ENCODE results near the gene NANOG. TPM values are rescaled to one million over a fixed set of nuclear protein-coding genes. Genes with fewer than 3 reads are reported as not detected.
"Not testable (repeated sequence)": the region's sequence is repeated elsewhere in the genome, so short reads cannot be mapped to it uniquely, and the experiment has no call there.

NANOG gene
- total RNA-seq, 1 donor from 2014 or later: not detected

DNA sequence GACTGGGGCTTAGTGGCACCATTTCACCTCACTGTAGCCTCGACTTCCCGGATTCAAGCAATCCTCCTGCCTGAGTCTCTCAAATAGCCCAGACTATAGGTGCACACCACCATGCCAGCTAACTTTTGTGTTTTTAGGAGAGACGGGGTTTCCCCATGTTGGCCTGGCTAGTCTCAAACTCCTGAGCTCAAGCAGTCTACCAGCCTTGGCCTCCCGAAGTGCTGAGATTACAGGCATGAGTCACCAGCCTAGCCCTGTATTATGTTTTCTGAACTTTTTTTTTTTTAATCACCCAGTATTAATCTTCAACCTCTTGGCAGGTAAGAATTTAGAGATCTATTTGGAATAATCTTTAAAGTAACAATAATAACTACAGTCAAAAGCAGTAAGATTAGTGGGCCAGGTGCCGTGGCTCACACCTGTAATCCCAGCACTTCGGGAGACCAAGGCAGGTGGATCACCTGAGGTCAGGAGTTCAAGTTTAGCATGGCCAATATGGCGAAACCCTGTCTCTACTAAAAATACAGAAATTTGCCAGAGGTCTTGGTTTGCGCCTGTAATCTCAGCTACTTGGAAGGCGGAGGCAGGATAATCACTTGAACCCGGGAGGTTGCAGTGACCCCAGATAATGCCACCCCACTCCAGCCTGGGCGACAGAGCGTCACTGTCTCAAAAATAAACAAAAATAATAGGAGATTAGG, 8.6 kb downstream of the NANOG start:
- no peak for ATAC-seq
- no peak for DNase-seq (ENCODE audit: missing footprints)
- intact Hi-C loops (cut with DNase I): no loop called here

DNA sequence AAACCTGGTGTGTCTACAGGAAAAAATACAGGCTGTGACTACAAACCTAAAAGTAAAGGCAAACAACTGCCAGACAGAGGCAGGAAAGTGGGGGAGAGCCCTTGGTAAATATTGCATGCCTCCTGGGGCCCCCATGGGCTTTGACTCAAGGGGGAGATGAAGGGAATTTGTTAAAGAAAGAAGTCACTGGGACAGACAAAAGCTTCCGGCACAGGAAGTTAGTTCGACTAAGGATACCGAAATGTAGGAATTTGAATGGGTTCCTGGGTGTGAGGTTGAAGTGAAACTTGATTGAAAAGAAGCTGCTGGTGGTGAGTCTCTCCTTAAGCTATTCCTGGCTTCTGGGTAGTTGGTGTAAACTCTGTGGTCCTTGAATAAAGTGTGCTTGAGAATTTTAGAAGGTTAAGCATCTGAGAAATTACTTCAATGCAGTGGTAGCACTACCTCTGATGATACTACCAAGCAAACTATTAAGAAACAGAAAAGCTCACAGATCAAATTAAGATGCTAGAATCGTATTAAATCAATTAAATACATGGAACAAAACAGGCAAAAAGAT, 9.6 kb downstream of the NANOG start:
- DNase-seq (ENCODE audit: missing footprints); intact Hi-C loops (cut with DNase I): not testable (repeated sequence)

DNA sequence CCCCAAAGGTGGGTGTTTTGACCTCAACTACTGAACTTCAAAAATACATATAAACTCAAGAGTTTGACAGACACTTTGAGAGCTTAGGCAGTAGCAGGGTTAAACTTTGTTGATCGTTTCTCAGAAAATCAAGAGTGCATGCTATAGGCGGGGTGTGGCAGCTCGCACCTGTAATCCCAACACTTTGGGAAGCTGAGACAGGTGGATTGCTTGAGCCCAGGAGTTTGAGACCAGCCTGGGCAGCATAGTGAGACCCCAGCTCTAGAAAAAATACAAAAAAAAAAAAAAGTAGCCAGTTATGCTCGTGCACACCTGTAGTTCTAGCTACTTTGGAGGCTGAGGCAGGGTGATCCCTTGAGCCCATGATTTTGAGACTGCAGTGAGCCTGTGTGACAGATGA, 12.3 kb downstream of the NANOG start:
- ATAC-seq: no peak
- intact Hi-C loops (cut with DNase I): no loop called here
- DNase-seq (ENCODE audit: missing footprints): no peak

More for the DNA sequence above, 9.6 kb downstream of the NANOG start:
- not testable (repeated sequence) for ATAC-seq

DNA sequence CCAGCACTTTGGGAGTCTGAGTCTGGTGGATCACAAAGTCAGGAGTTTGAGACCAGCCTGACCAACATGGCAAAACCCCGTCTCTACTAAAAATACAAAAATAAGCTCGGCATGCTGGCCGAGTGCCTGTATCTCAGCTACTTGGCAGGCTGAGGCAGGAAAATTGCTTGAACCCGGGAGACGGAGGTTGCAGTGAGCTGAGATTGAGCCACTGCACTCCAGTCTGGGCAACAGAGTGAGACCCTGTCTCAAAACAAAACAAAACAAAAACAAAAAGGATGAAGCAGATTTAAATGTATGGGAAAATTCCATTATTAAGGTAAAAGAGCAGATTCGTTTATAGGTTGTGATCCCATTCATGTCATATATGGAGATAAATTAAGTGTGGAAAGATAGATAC, 17.1 kb downstream of the NANOG start:
- ATAC-seq; DNase-seq (ENCODE audit: missing footprints): not testable (repeated sequence)
- intact Hi-C loops (cut with DNase I): loop anchor here (5.0 kb wide), 1 partner anchor 129 kb away; no protein-coding TSS in a partner anchor

DNA sequence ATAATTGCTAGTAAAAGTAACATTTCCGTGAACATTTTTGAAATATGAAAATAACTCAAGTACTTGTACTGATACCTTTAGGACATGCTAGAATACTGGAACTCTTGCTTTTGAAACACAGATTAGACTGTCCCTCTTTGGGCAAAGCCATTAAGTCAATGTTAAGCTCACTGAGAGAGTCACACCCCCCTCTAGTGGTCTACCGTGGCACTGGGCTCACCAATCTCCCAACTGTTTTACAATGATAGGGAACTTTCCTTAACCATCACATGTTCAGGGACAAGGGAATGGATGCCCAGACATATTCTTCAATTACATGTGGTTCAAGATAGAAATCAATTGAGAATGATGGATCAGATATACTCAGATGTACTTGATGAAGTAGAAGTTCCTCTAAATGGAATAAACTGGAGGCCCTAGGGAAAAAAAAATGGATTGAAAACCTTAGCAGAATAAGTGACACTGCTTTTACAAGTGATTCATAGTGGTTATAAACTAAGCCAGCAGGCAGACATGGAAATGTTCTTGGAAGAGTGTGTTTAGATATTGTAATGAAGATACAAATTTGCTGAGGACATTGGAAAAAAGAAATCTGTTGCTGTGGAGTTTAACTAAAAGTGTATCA, 17.8 kb downstream of the NANOG start:
- intact Hi-C loops (cut with DNase I): loop anchor here (5.0 kb wide), 1 partner anchor 130 kb away; no protein-coding TSS in a partner anchor
- ATAC-seq (no peak), DNase-seq (ENCODE audit: missing footprints) (peak; percentile 68)

DNA sequence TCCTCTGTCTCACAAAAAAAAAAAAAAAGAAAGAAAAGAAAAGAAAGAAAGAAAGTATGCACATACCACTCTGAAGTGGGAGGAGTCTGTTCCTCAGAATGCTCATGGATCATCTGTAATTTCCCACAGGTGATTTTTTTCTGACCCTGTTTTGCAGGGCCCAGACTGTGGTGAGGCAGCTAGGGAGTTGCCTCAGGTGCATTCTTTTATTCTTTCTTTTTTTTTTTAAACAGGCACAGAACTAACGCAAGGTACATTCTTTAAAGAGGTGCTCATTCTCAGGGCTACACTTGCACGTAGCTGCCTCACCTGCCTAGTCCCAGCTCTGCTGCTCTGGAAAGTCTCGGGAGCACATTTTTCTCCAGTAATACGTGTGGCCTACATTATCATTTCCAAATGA, 36.6 kb downstream of the NANOG start:
- intact Hi-C loops (cut with DNase I); DNase-seq (ENCODE audit: missing footprints); ATAC-seq: not testable (repeated sequence)

DNA sequence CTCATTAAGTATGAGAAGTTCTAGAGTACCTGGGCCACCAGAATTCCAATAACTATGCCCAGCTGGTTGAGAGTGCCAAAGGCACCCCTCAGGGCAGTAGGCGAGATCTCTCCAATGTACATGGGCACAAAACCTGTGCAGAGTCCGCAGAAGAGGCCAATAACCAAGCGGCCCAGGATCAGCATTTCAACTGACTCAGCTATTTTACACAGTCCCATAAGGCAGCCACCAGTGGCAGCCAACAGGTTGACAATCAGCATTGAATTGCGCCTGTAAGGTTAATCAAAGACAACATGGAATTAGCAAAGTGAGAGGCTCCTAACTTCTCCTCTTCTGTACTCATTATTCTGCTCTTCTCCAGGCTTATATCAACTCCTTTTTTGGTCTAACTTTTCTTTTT, 40.5 kb downstream of the NANOG start:
- DNase-seq (ENCODE audit: missing footprints); ATAC-seq; intact Hi-C loops (cut with DNase I): not testable (repeated sequence)

DNA sequence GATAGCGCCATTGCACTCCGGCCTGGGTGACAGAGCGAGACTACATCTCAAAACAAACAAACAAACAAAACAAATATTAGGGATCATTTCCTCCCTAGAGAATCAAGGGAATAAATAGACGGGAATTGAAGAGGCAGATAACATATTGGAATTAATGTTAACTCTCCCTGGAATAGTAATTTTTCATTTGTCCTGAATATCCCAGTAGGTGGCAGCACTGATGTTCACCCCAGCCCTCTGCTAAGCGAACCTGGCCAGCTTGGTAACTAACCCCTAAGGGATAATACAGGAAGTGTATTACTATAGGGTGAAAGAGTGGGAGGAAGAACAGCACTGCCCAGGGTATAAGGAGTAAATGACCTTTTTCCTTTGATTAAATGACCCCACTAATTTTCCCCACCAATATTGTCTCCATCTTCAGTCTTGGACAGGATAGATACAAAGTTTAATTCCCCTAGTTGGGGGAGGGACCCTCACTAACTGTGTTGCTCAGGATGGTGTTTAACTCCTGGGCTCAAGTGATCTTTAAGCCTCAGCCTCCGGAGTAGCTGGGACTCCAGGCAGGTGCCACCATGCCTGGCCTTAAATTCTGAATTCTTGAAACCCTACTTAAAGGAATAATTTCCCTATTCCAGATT, 43.0 kb downstream of the NANOG start:
- no peak for ATAC-seq
- intact Hi-C loops (cut with DNase I): no loop called here
- DNase-seq (ENCODE audit: missing footprints): no peak

DNA sequence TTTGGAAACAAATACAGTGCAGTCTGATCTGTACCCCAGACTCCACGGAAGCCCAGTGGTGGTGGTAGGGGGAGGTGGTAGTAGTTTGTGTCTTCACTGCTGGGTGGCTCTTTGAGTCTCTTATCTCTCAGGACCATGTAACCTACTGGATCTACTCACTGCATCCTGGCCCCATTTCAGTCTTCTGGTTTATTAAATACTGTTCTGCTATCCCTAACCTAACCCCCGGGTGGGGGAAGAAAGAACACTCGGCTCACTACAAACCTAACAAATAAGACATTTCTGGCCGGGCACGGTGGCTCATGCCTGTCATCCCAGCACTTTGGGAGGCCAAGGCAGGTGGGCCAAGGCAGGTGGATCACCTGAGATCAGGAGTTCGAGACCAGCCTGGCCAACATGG, 44.0 kb downstream of the NANOG start:
- intact Hi-C loops (cut with DNase I); ATAC-seq; DNase-seq (ENCODE audit: missing footprints): not testable (repeated sequence)

DNA sequence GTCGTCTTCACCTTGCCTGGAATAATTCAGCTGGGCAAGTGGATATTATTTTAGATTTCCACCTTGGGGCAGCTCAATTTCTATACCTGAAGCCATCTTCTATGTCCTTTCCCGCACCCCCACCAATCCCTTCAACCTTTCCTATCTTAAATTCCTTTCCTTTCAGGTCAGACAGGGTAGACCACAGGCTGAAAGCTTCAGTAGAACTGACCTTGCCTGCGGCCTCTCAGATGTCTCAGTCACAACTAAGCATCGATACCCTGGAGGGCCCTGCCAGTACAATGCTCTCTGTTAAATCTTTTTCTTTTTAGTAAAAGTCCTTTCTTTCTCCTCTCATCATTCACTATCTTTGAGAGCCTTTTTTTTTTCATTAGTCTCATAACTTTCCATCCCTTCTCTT, 44.6 kb downstream of the NANOG start:
- ATAC-seq (no peak), DNase-seq (ENCODE audit: missing footprints) (no peak)
- intact Hi-C loops (cut with DNase I): no loop called here

DNA sequence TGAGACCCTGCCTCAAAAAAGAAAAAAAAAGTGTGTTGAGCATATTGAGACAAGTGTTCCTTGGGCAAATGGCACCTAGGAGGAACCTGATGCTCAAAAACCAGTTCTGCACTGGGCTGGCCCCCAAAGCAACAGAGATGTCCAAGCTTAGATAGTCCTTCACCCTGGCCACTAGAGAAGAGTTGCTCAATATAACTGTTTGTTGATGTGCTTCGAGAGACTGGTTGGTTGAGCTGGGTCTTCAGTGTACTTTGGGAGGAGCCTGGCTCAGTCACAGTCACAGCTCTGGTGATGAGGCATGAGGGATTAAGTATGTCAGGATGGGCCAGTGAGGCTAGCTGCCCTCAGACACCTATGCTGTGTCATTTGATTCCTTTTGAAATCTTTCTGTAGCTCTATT, 45.5 kb downstream of the NANOG start:
- DNase-seq (ENCODE audit: missing footprints): no peak
- intact Hi-C loops (cut with DNase I): no loop called here
- no peak for ATAC-seq

DNA sequence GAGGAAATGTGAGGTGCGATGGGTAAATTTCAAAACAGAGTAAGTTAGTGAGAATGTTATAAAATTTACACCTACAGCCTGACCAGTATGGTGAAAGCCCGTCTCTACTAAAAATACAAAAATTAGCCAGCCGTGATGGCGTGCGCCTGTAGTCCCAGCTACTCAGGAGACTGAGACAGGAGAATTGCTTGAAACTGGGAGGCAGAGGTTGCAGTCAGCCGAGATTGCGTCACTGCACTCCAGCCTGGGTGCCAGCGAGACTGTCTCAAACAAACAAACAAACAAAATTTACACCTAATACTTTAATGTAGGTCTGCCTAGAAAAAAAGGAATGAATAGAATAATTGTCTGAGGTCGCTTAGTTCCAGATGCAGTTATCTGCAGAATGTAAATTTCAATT, 45.9 kb downstream of the NANOG start:
- ATAC-seq (no peak), DNase-seq (ENCODE audit: missing footprints) (no peak)
- intact Hi-C loops (cut with DNase I): no loop called here

DNA sequence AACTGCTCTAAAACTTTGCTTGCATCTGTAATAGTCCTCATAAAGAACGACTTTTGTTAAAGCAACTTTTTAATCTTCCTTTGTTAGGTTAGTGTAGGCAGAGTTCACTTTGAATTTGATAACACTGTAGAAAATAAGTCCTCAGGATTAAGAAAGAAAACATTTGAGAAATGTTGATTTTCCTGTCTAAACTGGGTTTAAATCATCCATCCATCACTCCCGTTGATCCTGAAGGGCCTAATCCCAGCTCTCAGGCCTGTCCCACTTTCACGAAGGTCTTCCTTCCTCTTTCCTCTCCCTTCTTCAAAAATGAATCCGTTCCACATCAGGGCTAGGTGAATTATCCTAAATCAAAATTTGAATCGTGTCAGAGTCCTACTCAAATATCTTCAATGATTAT, 46.6 kb downstream of the NANOG start:
- ATAC-seq: no peak
- no peak for DNase-seq (ENCODE audit: missing footprints)
- intact Hi-C loops (cut with DNase I): no loop called here

DNA sequence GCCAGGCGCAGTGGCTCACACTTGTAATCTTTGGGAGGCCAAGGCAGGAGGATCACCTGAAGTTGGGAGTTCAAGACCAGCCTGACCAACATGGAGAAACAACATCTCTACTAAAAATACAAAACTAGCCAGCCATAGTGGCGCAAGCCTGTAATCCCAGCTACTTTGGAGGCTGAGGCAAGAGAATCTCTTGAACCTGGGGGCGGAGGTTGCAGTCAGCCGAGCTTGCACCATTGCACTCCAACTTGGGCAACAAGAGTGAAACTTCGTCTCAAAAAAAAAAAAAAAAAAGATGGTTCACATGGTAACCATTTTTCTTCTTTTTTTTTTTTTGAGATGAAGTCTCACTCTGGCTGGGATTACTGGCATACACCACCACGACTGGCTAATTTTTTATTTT, 48.2 kb downstream of the NANOG start:
- DNase-seq (ENCODE audit: missing footprints): peak; percentile 73
- no peak for ATAC-seq
- intact Hi-C loops (cut with DNase I): no loop called here

DNA sequence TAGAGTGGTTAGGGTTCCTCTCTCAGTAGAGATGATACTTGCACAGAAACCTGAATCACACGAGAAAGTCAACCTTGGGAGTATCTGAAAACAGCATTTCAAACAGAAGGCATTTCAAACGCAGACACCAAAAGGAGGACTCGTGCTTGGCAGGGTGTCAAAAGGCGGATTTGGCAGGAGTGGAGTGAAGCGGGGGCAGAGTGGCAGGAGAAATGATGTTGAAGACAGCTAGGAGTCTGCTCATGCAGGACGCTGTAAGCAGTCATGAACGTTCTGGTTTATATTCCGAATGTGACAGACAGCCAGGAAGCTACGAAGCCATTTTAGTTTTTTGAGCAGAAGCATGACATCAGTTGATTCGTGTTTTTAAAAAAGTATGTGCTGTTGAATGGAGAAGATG, 50.0 kb downstream of the NANOG start:
- DNase-seq (ENCODE audit: missing footprints); ATAC-seq; intact Hi-C loops (cut with DNase I): not testable (repeated sequence)

DNA sequence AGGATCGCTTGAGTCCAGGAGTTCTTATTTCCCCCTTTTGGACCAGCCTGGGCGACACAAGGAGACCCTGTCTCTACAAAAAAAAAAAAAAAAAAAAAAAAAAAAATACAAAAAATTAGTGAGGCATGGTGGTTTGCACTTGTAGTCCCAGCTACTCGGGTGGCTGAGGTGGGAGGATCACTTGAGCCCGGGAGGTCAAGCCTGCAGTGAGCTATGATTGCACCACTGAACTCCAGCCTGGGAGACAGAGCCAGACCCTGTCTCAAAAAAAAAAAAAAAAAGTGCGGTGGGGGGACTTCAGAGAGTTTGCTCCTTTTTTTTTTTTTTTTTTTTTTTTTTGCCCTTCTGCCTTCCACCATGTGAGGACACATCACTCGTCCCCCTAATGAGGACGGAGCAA, 50.6 kb downstream of the NANOG start:
- intact Hi-C loops (cut with DNase I); DNase-seq (ENCODE audit: missing footprints); ATAC-seq: not testable (repeated sequence)

DNA sequence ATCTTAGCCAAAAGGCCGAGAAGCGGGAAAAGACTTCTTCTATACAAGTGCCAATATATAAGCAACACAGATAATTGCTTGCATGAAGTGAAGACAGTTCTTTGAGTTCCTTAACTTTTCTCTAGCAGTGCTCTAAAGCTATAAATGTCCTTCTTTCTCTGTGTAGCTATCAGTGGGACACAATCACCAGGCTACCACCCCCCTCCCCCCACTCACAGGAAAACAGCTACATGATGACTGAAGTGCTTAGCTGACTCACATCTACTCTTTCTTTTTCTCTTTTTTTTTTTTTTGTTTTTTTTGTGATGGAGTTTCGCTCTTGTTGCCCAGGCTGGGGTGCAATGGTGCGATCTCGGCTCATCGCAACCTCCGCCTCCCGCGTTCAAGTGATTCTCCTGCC, 53.2 kb downstream of the NANOG start:
- intact Hi-C loops (cut with DNase I); ATAC-seq; DNase-seq (ENCODE audit: missing footprints): not testable (repeated sequence)

DNA sequence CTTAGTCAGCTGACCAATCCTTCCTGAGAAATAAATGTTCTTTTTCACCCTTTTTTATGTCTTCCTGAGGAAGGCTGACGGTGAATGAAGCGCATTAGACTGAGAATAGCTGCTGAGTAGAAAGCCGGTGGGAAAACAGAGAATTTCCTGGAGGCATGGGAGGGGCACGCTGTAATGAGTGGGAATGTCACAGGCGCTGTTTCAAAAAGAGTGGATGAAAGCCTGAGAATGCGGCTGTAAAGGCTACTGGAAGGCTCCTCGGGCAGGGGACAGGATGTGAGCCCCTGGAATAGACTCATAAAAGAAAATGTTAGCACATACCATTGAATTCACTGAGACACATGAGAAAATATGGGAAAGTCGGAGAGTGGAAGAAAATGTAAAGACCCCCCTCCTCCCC, 53.9 kb downstream of the NANOG start:
- DNase-seq (ENCODE audit: missing footprints); intact Hi-C loops (cut with DNase I); ATAC-seq: not testable (repeated sequence)

DNA sequence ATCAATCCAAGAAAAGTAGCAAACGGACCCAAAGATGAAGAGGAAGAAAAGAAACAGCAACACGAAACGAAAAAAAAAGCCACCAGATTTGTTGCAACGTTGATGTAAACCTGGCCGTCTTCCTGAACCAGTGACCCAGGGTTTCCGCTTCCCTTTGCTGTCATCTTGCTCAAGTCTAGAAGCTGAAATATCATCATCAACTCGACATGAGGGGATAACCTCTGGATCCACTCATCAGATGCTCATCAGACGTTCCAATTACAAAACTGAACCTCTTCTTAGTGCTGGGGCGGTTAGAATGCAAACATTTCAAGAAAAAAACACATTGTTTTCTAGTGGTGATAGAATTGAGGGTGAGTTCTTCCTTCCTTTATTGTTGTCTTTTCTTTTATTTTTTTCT, 54.4 kb downstream of the NANOG start:
- ATAC-seq; intact Hi-C loops (cut with DNase I); DNase-seq (ENCODE audit: missing footprints): not testable (repeated sequence)

All from Right ventricle myocardium inferior (tissue), 1 donor.